Skeletal muscle satellite cell (primary cell): ENCODE measurements around the gene RHOA. TPM values are rescaled to one million over a fixed set of nuclear protein-coding genes. Genes with fewer than 3 reads are reported as not detected.

Experiments used
- H3K27me3 ChIP-seq: 2 replicates; pipeline ENCODE4 v1.7.0; 2013; ENCODE audit warnings: low read length; ENCODE audit not compliant: control insufficient read depth, insufficient read depth
- H3K36me3 ChIP-seq: 2 replicates; pipeline ENCODE4 v1.7.0; 2013; ENCODE audit warnings: mild to moderate bottlenecking, control low read depth, low read length; ENCODE audit not compliant: insufficient read depth
- H3K4me1 ChIP-seq: 2 replicates; pipeline ENCODE4 v1.7.0; 2013; ENCODE audit warnings: low read length; ENCODE audit not compliant: control insufficient read depth, insufficient read depth
- H3K4me2 ChIP-seq: 2 replicates; pipeline ENCODE4 v1.7.0; 2013; ENCODE audit warnings: mild to moderate bottlenecking, low read length
- H3K4me3 ChIP-seq: 2 replicates; pipeline ENCODE4 v1.7.0; 2013; ENCODE audit warnings: low read length
- H3K9ac ChIP-seq: 2 replicates; pipeline ENCODE4 v1.7.0; 2013; ENCODE audit warnings: mild to moderate bottlenecking, low read depth, low read length, moderate library complexity
- H3K9me3 ChIP-seq: replicated peaks from 2 replicates; pipeline ENCODE4 v1.7.0; 2013; ENCODE audit warnings: mild to moderate bottlenecking, control low read depth, low read length
- total RNA-seq: library from RNA; depleted of rRNA; stranded (reverse); fragments of >200 nt; gene quantifications from 2 replicates; pipeline ENCODE4 v1.2.3, GENCODE V29; 2012; rRNA removed

RHOA gene
- 622 and 735 TPM in 2 replicates for total RNA-seq

DNA sequence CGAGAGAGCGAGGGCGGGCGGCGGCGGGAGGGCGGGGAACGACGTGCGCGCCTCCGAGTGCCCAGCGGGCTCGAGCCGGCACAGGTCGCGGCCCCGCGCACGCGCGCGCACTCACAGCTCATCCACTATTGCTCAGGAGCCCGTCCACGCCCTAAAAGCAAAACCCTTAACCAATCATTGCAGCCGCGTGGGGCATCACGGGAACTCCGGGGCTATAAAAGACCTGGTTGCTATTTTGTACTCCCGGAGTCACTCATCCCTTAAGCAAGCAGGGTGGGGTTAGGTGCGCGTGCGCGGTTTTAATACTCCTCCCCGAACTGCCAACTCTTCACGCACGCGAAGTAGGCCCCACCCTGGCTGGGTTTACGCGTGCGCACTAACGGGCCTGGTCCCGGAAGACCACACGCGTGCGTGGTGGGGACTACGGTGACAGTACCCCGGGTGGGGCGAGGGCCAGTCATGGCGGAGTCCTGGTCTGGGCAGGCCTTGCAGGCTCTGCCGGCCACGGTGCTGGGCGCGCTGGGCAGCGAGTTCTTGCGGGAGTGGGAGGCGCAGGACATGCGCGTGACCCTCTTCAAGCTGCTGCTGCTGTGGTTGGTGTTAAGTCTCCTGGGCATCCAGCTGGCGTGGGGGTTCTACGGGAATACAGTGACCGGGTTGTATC lies at the start of gene RHOA, which contains the start of gene TCTA:
RHOA (minus strand) TSS at position 9 of the 664 bp plus-strand sequence. CDS start 36,387 bp downstream, outside the sequence.
TCTA (plus strand) TSS at position 456 of the 664 bp plus-strand sequence; CDS start at position 460, 4 bp downstream.
- peaks cover 16% of the 10 kb centered on the region for H3K36me3 ChIP-seq
- peak within 1 kb of the TSS; percentile 89 for H3K4me3 ChIP-seq
- H3K4me1 ChIP-seq = peaks cover 29% of the 10 kb centered on the region
- H3K9me3 ChIP-seq = no peaks in the 10 kb centered on the region
- peak within 1 kb of the TSS; percentile 100 for H3K9ac ChIP-seq
- H3K27me3 ChIP-seq = no peaks in the 10 kb centered on the region
- H3K4me2 ChIP-seq = peak within 1 kb of the TSS; percentile 97

DNA sequence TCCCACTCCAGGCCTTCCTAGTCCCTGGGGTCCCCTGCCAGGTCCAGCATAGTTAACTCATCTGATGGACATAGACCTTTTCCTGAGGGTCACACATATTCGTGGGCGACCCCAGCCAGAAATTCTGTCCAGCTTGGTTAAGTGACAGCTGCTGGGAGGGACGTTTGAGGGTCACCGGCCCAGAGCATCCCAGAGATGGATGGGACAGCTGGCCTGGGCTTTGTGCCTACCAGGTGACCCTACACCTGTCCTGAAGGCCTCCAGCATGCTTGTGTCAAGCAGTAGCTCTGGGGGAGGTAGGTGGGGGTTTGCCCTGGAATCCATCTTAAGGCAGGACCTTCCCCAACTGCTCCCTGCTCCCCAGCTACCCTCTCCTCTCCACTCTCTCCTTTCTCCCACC lies 49.2 kb upstream of the RHOA start:
- Histone ChIP-seq H3K4me1 (peaks cover 43% of the 10 kb centered on the region), H3K36me3 (no peaks in the 10 kb centered on the region), H3K9me3 (no peaks in the 10 kb centered on the region), H3K4me2 (no peak overlapping the region), H3K27me3 (no peaks in the 10 kb centered on the region), H3K4me3 (no peak overlapping the region), H3K9ac (no peak overlapping the region)

DNA sequence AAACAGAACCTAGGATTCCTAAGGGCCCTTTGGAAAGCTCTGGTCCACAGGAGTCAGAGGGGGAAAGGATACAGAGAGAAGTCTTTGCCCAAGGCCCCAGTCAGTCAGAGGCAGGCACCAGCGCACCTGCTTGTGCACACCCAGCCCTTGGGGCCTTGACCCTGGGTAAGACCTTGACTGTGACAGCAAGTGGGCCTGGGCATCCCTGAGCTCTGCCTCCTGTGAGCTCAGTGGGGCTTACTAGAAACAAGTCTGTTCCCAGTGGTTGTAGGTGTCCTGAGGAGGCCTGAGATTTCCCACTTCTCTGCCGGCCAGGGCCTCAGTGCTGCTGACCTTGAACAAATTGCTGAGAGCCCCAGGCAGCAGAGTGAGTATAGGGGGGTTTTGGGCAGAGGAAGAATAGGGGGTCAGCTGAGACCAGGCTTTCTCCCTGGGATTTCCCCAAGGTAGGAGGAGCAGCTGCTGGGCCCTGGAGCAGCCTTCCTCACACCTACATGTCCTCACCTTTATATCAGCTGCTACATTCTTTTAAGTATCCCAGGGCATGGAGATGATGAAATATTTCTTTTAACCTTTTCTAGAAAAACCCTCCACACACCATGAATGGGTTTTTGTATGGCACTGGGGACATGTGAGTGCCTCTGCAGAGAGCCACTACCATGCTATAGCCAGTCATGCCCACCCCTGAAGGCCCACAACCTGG lies 48.6 kb upstream of the RHOA start:
- no peaks in the 10 kb centered on the region for H3K27me3 ChIP-seq
- no peak overlapping the region for H3K9ac ChIP-seq
- no peaks in the 10 kb centered on the region for H3K9me3 ChIP-seq
- H3K4me1 ChIP-seq = peaks cover 43% of the 10 kb centered on the region
- no peak overlapping the region for H3K4me2 ChIP-seq
- no peak overlapping the region for H3K4me3 ChIP-seq
- H3K36me3 ChIP-seq = no peaks in the 10 kb centered on the region

DNA sequence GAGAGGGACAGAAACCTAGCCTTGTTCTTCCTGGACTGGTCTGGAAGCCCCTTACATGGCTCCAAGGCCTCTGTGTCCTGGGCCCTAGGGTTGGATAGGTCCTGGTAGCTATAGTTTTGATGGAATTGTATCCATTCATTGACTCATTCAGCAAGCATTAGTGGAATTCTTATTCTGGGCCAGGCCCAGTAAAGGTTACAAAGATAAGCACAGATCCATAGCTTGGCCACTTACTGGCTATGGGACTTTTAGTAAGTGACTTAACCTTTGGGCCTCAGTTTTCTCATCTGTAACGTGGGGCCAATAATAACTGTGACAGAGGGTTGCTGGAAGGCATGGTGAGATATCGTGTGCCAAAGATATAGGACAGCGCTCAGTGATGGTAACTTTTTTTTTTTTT lies 44.7 kb upstream of the RHOA start:
- H3K27me3 ChIP-seq = no peaks in the 10 kb centered on the region
- H3K9me3 ChIP-seq = no peaks in the 10 kb centered on the region
- H3K9ac ChIP-seq = no peak overlapping the region
- H3K36me3 ChIP-seq = no peaks in the 10 kb centered on the region
- no peak overlapping the region for H3K4me3 ChIP-seq
- H3K4me2 ChIP-seq = no peak overlapping the region
- H3K4me1 ChIP-seq = peaks cover 43% of the 10 kb centered on the region

GRCh38 chr3:49454898-49455681 lies 43.3 kb upstream of the RHOA start:
- H3K4me2 ChIP-seq = no peak overlapping the region
- peaks cover 36% of the 10 kb centered on the region for H3K4me1 ChIP-seq
- H3K9ac ChIP-seq = no peak overlapping the region
- H3K27me3 ChIP-seq = no peaks in the 10 kb centered on the region
- H3K36me3 ChIP-seq = no peaks in the 10 kb centered on the region
- H3K4me3 ChIP-seq = no peak overlapping the region
- no peaks in the 10 kb centered on the region for H3K9me3 ChIP-seq

GRCh38 chr3:49454458-49454857 lies 42.7 kb upstream of the RHOA start:
- H3K9me3 ChIP-seq = no peaks in the 10 kb centered on the region
- peaks cover 34% of the 10 kb centered on the region for H3K4me1 ChIP-seq
- no peaks in the 10 kb centered on the region for H3K36me3 ChIP-seq
- no peak overlapping the region for H3K4me2 ChIP-seq
- no peak overlapping the region for H3K9ac ChIP-seq
- no peak overlapping the region for H3K4me3 ChIP-seq
- H3K27me3 ChIP-seq = no peaks in the 10 kb centered on the region

- Histone ChIP-seq H3K9ac (no peak overlapping the region), H3K4me2 (no peak overlapping the region), H3K4me3 (no peak overlapping the region), H3K27me3 (no peaks in the 10 kb centered on the region), H3K9me3 (no peaks in the 10 kb centered on the region), H3K36me3 (no peaks in the 10 kb centered on the region), H3K4me1 (peaks cover 25% of the 10 kb centered on the region)
Observed at GRCh38 chr3:49453621-49454020, 41.8 kb upstream of the RHOA start.

DNA sequence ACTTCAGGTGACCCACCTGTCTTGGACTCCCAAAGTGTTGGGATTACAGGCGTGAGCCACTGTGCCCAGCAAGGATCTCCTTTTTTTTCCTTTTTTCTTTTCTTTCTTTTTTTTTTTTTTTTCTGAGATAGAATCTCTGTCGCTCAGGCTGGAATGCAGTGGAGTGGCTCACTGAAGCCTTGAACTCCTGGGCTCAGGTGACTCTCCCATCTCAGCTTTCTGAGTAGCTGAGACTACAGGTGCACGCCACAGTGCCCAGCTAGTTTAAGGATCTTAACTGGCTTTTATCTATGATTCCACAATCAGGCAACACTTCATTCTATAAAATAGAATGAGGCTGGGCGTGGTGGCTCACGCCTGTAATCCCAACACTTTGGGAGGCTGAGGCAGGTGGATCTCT lies 33.6 kb upstream of the RHOA start:
- no peak overlapping the region for H3K9ac ChIP-seq
- no peaks in the 10 kb centered on the region for H3K9me3 ChIP-seq

DNA sequence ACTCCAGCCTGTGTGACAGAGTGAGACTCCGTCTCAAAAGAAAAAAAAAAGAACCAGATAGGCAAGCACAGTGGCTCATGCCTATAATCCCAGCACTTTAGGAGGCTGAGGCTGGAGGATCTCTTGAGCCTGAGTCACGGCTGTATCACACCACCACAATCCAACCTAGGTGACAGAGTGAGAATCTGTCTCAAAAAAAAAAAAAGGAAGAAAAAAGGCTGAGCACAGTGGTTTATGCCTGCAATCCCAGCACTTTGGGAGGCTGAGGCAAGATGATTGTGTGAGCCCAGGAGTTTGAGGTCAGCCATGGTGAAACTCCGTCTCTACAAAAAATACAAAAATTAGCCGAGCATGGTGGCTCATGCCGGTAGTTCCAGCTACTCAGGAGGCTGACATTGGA lies 23.0 kb upstream of the RHOA start:
- Histone ChIP-seq H3K4me2 (no peak overlapping the region), H3K27me3 (no peaks in the 10 kb centered on the region), H3K4me1 (peaks cover 2% of the 10 kb centered on the region), H3K36me3 (no peaks in the 10 kb centered on the region), H3K4me3 (no peak overlapping the region), H3K9me3 (no peaks in the 10 kb centered on the region), H3K9ac (no peak overlapping the region)

More for the DNA sequence above, 33.6 kb upstream of the RHOA start:
- H3K4me2 ChIP-seq = no peak overlapping the region
- no peak overlapping the region for H3K4me3 ChIP-seq
- H3K27me3 ChIP-seq = no peaks in the 10 kb centered on the region
- H3K36me3 ChIP-seq = no peaks in the 10 kb centered on the region
- peaks cover 7% of the 10 kb centered on the region for H3K4me1 ChIP-seq

GRCh38 chr3:49428752-49429080 lies 16.9 kb upstream of the RHOA start:
- H3K4me1 ChIP-seq = peaks cover 8% of the 10 kb centered on the region
- no peaks in the 10 kb centered on the region for H3K27me3 ChIP-seq
- H3K9me3 ChIP-seq = no peaks in the 10 kb centered on the region
- peak overlapping the region; percentile 92 for H3K9ac ChIP-seq
- no peaks in the 10 kb centered on the region for H3K36me3 ChIP-seq
- peak overlapping the region; percentile 97 for H3K4me2 ChIP-seq
- peak overlapping the region; percentile 93 for H3K4me3 ChIP-seq

- no peak overlapping the region for H3K4me2 ChIP-seq
- no peaks in the 10 kb centered on the region for H3K9me3 ChIP-seq
- H3K9ac ChIP-seq = no peak overlapping the region
- H3K4me1 ChIP-seq = peaks cover 8% of the 10 kb centered on the region
- H3K27me3 ChIP-seq = no peaks in the 10 kb centered on the region
- H3K36me3 ChIP-seq = no peaks in the 10 kb centered on the region
- H3K4me3 ChIP-seq = no peak overlapping the region
Observed at GRCh38 chr3:49427586-49427985, 15.8 kb upstream of the RHOA start.
